GM10847 (cell line): ENCODE data around the gene THG1L.
A peak's percentile ranks its signal among the peaks of the same experiment; 100 is the strongest.

Source experiments
- POLR2A ChIP-seq: IDR thresholded peaks from 2 replicates; pipeline ENCODE4 v1.6.1; 2011; ENCODE audit not compliant: insufficient read length; ENCODE audit errors: extremely low read depth

The THG1L gene

DNA sequence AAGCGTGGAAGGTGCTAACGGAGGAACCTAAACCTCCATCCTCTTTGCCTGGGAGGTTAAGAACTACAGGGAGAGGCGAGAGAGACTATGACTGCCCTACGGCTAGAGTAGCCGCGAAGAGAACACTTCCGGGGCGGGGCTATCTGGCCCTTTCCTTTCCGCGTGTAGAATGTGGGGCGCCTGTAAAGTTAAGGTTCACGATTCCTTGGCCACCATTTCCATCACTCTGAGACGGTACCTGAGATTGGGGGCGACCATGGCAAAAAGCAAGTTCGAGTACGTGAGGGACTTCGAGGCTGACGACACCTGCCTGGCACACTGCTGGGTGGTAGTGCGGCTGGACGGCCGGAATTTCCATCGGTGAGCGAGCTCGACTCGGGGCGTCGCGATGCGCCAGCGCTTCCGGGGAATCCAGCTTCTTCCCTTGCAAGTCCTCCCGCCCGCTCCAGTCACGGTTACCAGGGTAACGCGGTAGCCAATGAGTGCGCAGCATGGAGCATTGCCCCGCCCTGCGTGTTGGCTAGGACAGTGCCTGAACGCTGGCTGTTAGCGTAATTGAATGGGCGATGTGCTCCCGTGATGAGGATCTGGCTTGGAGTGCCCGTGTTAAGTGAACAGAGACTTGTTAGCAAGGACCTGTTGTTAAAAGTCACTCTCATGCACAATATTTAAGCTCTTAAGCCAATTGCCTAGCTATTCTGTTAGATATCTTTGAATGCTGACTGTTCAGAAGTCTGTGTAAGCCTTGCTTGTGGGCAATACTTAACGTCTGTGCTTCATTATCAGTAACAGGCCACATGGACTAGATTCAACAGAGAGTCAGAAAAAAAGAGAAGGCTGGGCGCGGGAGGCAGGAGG, at the start of gene THG1L:
TSS of gene THG1L (plus strand) at position 149 of the 858 bp plus-strand sequence. CDS start at position 170, 21 bp downstream.
- TF ChIP-seq POLR2A = peak; percentile 82

DNA sequence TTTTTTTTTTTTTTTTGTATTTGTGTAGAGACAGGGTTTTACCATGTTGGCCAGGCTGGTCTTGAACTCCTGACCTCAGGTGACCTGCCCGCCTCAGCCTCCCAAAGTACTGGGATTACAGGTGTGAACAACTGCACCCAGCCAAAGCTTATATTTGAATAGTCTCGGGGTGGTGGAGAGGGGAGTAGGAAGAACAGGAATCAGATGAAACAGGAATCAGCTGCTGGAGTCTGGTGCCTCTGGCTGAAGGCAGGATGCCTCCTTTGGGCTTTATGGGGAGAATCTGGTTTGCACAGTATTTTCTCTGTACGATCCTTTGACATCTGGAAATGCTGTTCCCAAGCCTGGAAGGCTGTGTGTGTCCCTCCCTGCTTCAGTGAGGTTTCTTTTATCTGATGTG, 49.0 kb upstream of the THG1L start:
- no peak for TF ChIP-seq POLR2A

DNA sequence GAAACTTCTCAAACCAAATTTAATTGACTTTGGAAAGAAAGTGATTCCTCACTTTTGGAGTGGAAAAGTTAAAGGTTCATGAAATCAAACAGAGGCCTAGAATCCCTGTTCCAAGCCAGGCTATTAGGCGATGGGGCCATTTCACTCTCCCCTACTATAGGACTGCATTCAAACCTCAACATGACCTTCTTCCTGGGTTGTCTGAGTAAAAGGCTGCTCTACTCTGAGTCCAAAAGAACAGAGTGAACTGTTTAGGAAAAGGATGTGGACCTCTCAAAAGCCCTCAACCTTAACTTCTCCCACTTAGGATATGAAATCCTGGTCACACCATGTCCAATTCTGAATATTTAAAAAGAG, 44.0 kb upstream of the THG1L start:
- no peak for TF ChIP-seq POLR2A

DNA sequence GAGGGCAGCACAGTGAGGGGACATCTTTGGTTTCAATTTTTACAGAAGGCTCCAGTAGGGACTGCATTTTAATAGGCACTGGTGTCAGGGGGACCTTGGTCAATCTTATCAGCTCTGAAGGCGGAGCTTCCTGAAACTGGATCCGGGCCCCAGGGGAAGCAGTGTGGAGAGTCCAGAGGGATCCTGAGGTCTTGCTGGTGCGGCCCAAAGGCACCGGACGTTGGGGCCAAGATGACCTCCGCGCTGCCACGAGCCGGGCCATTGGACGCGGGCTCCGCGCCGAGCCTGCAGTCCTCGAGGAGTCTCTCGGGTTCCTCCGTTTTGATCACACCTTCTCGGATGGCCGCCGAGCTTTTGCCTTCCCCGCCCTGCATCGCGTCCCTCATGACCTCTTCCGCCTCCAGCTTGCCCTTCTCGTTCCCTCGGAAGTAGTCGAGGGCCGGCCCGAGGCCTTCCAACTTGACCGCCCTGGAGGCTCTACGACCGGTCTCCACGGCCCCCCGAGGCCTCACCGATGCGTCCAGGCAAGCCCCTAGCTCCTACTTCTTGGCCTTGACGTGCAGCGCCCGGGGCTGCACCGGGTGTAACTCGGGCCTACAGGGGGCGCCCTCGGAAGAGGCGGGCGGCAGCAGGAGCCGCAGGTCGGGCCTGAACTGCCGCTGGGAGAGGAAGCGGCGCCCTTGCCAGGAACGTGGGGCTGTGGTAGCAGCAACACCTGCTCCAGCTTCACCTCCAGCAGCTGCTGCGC, 41.1 kb upstream of the THG1L start:
- TF ChIP-seq POLR2A = no peak

DNA sequence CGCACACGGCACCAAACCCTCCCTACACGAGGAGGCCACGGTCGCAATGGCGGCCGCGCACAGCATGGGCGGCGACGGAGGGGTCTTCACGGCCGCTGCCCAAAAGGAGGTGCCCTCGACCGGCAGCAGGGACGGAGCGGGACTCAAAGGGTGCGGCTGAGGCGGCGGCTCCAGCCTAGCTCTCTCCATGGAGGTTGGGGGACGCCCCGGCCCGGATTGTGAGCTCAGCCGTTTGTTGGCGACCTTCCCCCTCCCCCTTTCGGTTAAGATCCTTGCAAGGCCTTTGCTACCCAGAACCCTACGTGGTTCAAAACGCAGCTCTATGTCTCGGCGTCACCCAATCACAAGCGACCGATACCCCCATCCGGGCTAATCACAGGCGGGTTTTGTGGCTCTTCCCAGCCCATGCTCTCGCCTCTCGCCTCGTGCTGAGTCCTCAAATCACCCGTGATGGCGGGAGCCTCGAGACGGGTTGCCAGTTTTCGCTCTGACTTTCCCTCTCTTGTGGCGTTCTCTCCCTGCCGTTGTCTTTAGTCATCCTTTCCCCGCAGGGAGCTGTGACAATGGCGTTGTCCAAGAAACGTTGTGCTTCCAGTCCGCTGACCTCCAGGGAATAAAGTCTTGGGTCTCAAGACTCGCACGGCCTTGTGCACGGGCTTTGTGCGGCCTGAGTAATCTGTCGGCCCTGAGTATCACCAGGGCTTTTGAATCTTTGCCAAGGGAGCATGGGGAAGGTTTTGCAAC, 40.4 kb upstream of the THG1L start:
- TF ChIP-seq POLR2A = no peak

DNA sequence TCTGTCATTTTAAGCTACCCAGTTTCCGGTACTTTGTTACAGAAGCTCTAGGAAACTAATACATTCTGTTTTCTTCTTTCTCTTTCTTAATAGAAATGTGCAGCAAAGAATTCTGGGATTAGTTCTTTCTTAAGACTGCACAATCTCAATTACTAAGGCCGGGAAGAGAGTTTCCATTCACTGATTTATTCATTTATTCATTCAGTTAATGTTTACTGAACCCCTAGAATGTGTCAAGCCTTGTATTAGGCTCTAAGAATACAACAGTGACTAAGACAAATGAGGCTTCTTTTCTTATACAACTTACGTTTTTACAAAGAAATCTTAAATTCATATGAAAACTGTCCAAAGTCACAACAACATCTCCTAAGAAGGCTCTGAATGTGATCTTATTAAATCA, 27.5 kb upstream of the THG1L start:
- no peak for TF ChIP-seq POLR2A

DNA sequence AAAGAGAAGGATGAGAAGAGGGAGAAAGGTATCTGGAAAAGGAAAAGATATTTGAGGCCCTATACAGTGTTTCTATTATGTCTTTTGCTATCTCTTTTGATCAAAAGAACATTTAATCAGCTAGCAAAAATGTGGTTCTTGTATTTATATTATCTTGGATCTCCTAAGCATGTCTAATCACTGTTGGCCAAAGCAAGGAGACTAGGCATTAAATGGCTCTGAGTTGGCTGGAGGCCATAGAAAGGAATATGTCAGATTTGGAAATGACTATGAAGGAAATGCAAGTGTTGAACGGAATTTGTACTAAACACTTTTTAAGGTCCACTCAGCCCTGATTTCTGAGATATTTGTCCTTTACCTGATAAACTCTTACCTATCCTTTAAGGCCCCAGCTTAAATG, 22.4 kb upstream of the THG1L start:
- TF ChIP-seq POLR2A = no peak

DNA sequence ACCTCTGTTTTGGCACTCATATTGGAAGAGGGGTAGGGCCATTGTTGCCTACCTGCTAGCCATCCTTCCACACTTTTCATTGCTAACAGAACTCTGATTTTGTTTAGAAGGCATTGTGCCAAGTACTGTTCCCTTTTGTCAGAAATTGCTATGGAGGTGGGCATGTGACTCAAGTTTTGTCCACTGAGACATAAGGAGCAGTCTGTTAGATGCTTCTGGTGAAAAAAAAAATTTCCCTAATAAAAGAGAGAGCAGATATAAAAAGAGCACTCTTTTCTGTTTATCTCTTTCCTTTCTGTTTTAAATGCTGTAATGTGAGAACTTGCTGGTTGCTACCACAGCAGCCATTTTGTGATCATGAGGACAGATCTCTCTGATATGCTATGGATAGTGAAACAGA, 21.9 kb upstream of the THG1L start:
- TF ChIP-seq POLR2A = no peak

DNA sequence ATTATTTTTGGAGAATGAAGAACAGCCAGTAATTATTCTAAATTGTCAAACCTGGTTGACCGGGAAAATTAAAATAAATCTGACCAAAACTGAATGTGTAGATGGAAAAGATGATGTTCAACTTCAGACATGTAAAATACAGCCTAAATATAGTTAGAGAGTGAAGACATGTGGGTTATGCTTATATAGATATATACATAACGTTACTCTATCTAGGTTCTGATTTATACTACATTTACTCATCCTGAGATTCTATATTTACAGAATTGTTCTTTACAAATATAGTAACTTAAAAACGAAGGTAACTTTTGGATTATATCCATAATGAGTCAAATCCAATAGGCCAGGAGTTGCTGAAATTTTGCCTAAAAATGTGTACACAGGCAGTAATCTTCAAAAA, 20.8 kb upstream of the THG1L start:
- TF ChIP-seq POLR2A = no peak

DNA sequence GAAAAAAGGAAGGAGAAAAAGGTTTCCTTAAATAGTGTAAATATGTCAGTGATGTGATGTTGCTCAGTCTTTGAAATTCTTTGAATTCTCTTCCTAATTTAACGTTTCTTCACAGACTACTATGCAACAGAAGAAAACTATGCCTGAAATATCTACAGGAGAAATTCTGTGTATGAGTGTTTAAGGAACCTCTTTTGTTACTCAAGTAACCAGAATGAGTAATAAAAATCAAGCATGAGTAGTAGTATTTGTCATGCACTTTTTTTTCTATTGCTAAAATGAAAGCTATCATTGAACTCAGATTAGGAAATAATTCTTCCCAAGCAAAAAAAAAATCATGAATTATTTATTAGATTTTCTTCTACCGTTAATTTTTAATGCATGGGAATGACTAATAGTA, 20.3 kb upstream of the THG1L start:
- no peak for TF ChIP-seq POLR2A

DNA sequence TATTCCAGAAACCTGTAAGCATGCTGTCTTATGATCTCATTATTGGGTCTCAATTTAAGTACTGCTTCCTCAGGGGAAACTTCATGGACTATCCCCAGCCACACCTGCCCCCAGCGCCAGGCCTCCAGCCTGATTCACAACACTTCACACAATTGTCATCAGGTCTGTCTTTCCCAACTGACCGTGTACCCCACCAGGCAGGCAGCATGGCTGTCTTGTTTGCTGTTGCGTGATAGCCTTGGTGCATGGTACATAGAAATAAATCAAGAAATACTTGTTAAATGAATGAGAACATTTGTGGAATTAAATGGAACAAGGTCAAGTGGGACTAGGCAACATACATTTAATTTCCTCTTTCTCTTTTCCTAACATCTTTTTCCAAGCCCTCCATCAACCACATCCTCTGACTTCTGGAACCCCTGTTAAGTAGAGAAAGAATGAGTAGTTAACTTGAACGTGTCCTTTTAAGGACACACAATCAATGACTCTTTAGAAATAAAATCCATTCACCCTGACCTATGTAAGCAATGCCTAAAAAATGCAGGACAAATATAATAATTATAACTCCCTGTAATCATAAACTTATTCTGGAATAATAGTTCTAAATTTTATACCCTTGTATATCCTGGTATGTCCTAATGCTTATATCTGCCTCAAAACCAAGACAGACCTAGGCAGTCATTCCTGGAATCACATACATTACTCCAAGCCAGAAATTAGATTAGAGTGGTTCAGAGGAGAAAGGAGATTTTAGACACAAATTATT, 17.2 kb upstream of the THG1L start:
- no peak for TF ChIP-seq POLR2A

DNA sequence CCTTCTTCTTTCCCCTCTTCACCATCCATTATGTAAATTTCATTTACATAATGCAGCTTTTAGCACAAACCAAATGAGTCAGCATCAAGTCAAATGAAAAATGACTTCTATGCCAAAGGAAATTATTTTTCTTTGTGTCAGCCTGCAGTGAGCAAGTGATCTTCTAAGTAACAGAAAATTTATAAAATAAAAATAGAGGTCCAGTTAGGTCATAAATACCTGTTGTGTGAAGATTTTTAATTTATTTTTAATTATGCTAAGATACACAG, 16.7 kb upstream of the THG1L start:
- TF ChIP-seq POLR2A = no peak

DNA sequence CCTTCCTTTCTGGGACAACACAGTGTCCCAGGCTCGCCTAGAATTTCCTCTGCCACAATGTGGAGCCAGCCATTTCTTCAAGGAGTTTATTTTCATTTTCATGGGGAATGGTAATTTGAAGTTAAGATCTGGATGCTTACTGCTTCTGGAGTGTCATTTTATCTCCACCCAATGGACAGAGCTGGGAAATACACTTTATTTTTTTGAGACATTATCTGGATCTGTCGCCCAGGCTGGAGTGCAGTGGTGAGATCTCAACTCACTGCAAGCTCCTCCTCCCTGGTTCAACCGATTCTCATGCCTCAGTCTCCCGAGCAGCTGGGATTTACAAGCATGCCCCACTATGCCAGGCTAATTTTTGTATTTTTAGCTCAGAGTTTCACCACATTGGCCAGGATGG, 12.7 kb upstream of the THG1L start:
- no peak for TF ChIP-seq POLR2A

DNA sequence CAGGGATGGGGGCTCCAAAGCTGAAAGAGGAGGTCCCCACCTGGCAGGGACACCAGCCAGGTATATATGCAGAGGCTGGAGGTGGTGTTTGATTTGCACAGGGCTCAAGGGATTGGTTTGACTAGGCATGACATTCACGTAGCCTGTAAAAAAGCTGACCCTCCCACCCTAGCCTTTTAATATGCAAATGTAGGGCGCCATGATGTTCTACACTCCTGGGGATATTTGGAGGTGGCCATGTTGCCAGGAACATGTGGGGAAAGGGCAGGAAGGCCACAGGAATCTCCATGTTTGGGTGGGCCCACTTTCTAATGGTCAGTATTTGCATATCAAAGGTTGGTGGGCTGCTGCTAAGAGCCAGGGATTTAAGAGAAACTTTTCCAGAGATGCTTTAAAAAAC, 12.0 kb upstream of the THG1L start:
- TF ChIP-seq POLR2A = no peak

DNA sequence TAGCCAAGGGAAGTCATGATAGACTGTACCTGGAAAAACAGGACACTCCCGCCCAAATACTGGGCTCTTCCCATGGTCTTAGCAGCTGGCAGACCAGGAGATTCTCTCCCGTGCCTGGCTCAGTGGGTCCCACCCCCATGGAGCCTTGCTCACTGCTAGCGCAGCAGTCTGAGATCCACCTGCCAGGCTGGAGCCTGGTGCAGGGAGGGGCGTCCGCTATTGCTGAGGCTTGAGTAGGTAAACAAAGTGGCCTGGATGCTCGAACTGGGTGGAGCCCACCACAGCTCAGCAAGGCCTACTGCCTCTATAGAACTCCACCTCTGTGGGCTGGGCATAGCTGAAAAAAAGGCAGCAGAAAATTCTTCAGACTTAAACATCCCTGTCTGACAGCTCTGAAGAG, 10.1 kb upstream of the THG1L start:
- no peak for TF ChIP-seq POLR2A

DNA sequence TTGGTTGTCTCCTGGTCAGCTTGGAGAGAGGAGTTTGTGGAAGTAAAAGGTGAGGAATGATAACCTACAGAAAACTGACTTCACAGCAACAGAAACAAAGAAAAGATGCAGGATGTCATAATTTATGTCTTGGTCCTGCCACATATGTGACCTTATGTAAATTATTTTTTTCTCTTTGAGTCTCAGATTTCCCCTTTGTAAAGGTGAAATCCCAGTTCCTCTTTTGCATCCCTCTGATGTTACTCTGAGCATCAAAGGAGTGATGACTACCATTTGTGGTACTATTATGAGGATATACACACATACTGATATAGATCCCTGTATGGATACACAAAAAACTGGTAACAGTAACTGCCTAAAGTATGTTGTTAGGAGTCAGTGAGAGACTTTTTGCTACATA, 1.4 kb upstream of the THG1L start:
- TF ChIP-seq POLR2A = no peak

DNA sequence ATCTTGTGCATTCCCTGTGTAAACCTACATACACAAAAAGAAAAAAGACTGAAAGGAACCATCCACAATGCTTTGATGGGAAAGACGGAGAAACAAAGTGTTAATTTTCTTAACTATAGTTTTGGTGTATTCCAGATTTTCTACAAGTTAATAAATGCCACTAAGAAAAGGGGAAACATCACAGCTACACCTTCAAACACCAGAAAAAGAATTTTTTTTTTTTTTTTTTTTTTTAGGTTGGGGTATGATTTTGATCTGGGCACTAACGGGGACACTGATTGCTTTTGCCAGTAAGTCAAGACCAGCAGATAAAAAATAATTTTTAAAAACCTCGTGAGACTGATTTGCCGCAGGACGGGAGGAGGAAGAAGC, 334 bp upstream of the THG1L start:
- no peak for TF ChIP-seq POLR2A
